Measurements from ENCODE around the gene CYP8B1.

The CYP8B1 gene

GRCh38 chr3:42867138-42867537, 8.5 kb downstream of the CYP8B1 start:
- no peak overlapping the region for H3K56ac ChIP-seq (ENCODE audit: low read length)
- no peak overlapping the region for H3K4ac ChIP-seq (ENCODE audit: low read depth, low read length)
- no peaks in the 10 kb centered on the region for H3K36me3 ChIP-seq (ENCODE audit: control insufficient read depth, insufficient read depth, low read length)
- no peak overlapping the region for H2AK5ac ChIP-seq (ENCODE audit: low read length)
- H3K4me2 ChIP-seq (ENCODE audit: low read length), result no peak overlapping the region
- no peak overlapping the region for H3K4me3 ChIP-seq (ENCODE audit: low read length)
- no peak overlapping the region for H2BK5ac ChIP-seq (ENCODE audit: low read length)
- WGBS (ENCODE audit: extremely low coverage, insufficient coverage, low lambda C conversion rate), result no CpG with 5 or more reads among the region's 7 CpGs
- no peak overlapping the region for H2BK15ac ChIP-seq (replicated peaks; ENCODE audit: low read depth)
- H3K18ac ChIP-seq (ENCODE audit: low read length), result no peak overlapping the region
- H3K27me3 ChIP-seq (ENCODE audit: insufficient read depth, low read length, poor library complexity), result no peaks in the 10 kb centered on the region
- no peak overlapping the region for H3K9ac ChIP-seq (ENCODE audit: low read length)
- H3K4me1 ChIP-seq (ENCODE audit: control insufficient read depth, low read depth, low read length), result no peaks in the 10 kb centered on the region
- H3K79me1 ChIP-seq (ENCODE audit: low read length), result no peaks in the 10 kb centered on the region
- H4K5ac ChIP-seq (ENCODE audit: low read length), result no peak overlapping the region
- no peak overlapping the region for H3K27ac ChIP-seq (ENCODE audit: low read depth, low read length)
- DNase-seq, result no peak
- no peak overlapping the region for H4K8ac ChIP-seq (ENCODE audit: low read depth, low read length)
- no peak overlapping the region for H3K23ac ChIP-seq (ENCODE audit: low read length)
- H3K79me2 ChIP-seq (ENCODE audit: control insufficient read depth, insufficient read depth, low read length), result no peaks in the 10 kb centered on the region
- H2BK120ac ChIP-seq (ENCODE audit: low read depth, low read length), result no peak overlapping the region

GRCh38 chr3:42865256-42865655, 10.4 kb downstream of the CYP8B1 start:
- H3K27ac ChIP-seq (ENCODE audit: low read depth, low read length), result no peak overlapping the region
- H3K9ac ChIP-seq (ENCODE audit: low read length), result no peak overlapping the region
- WGBS (ENCODE audit: extremely low coverage, insufficient coverage, low lambda C conversion rate), result no CpG with 5 or more reads among the region's 8 CpGs
- H3K56ac ChIP-seq (ENCODE audit: low read length), result no peak overlapping the region
- no peaks in the 10 kb centered on the region for H3K79me1 ChIP-seq (ENCODE audit: low read length)
- no peak overlapping the region for H3K4ac ChIP-seq (ENCODE audit: low read depth, low read length)
- no peaks in the 10 kb centered on the region for H3K27me3 ChIP-seq (ENCODE audit: insufficient read depth, low read length, poor library complexity)
- H3K18ac ChIP-seq (ENCODE audit: low read length), result no peak overlapping the region
- H2BK15ac ChIP-seq (replicated peaks; ENCODE audit: low read depth), result no peak overlapping the region
- no peak overlapping the region for H2BK5ac ChIP-seq (ENCODE audit: low read length)
- no peak overlapping the region for H2BK120ac ChIP-seq (ENCODE audit: low read depth, low read length)
- no peak overlapping the region for H3K23ac ChIP-seq (ENCODE audit: low read length)
- H3K4me1 ChIP-seq (ENCODE audit: control insufficient read depth, low read depth, low read length), result no peaks in the 10 kb centered on the region
- H2AK5ac ChIP-seq (ENCODE audit: low read length), result no peak overlapping the region
- H3K4me3 ChIP-seq (ENCODE audit: low read length), result no peak overlapping the region
- no peak overlapping the region for H4K8ac ChIP-seq (ENCODE audit: low read depth, low read length)
- H4K5ac ChIP-seq (ENCODE audit: low read length), result no peak overlapping the region
- H3K4me2 ChIP-seq (ENCODE audit: low read length), result no peak overlapping the region
- DNase-seq, result no peak
- H3K36me3 ChIP-seq (ENCODE audit: control insufficient read depth, insufficient read depth, low read length), result no peaks in the 10 kb centered on the region
- no peaks in the 10 kb centered on the region for H3K79me2 ChIP-seq (ENCODE audit: control insufficient read depth, insufficient read depth, low read length)

- H3K4me2 ChIP-seq (ENCODE audit: low read length), result no peak overlapping the region
Measured at GRCh38 chr3:42864321-42864950, 11.2 kb downstream of the CYP8B1 start.

GRCh38 chr3:42856544-42856943, 19.1 kb downstream of the CYP8B1 start:
- Histone ChIP-seq H3K4me3 (ENCODE audit: low read length) (no peak overlapping the region), H4K8ac (ENCODE audit: low read depth, low read length) (no peak overlapping the region), H3K79me2 (ENCODE audit: control insufficient read depth, insufficient read depth, low read length) (no peaks in the 10 kb centered on the region), H3K4me1 (ENCODE audit: control insufficient read depth, low read depth, low read length) (no peaks in the 10 kb centered on the region), H3K18ac (ENCODE audit: low read length) (no peak overlapping the region), H3K4me2 (ENCODE audit: low read length) (no peak overlapping the region), H2BK15ac (replicated peaks; ENCODE audit: low read depth) (no peak overlapping the region), H3K4ac (ENCODE audit: low read depth, low read length) (no peak overlapping the region), H3K36me3 (ENCODE audit: control insufficient read depth, insufficient read depth, low read length) (no peaks in the 10 kb centered on the region), H3K79me1 (ENCODE audit: low read length) (no peaks in the 10 kb centered on the region), H3K23ac (ENCODE audit: low read length) (no peak overlapping the region), H3K27ac (ENCODE audit: low read depth, low read length) (no peak overlapping the region), H2AK5ac (ENCODE audit: low read length) (no peak overlapping the region), H3K56ac (ENCODE audit: low read length) (no peak overlapping the region), H2BK120ac (ENCODE audit: low read depth, low read length) (no peak overlapping the region), H3K9ac (ENCODE audit: low read length) (no peak overlapping the region), H3K27me3 (ENCODE audit: insufficient read depth, low read length, poor library complexity) (no peaks in the 10 kb centered on the region), H4K5ac (ENCODE audit: low read length) (no peak overlapping the region), H2BK5ac (ENCODE audit: low read length) (no peak overlapping the region)
- no CpG with 5 or more reads among the region's 3 CpGs for WGBS (ENCODE audit: extremely low coverage, insufficient coverage, low lambda C conversion rate)
- DNase-seq, result no peak

More at GRCh38 chr3:42864321-42864950, 11.2 kb downstream of the CYP8B1 start:
- Histone ChIP-seq H3K56ac (ENCODE audit: low read length) (no peak overlapping the region), H3K9ac (ENCODE audit: low read length) (no peak overlapping the region), H3K18ac (ENCODE audit: low read length) (no peak overlapping the region), H4K5ac (ENCODE audit: low read length) (no peak overlapping the region), H3K27me3 (ENCODE audit: insufficient read depth, low read length, poor library complexity) (no peaks in the 10 kb centered on the region), H2BK15ac (replicated peaks; ENCODE audit: low read depth) (no peak overlapping the region), H3K27ac (ENCODE audit: low read depth, low read length) (no peak overlapping the region), H3K4ac (ENCODE audit: low read depth, low read length) (no peak overlapping the region), H3K79me2 (ENCODE audit: control insufficient read depth, insufficient read depth, low read length) (no peaks in the 10 kb centered on the region), H3K79me1 (ENCODE audit: low read length) (no peaks in the 10 kb centered on the region), H2AK5ac (ENCODE audit: low read length) (no peak overlapping the region), H4K8ac (ENCODE audit: low read depth, low read length) (no peak overlapping the region), H2BK120ac (ENCODE audit: low read depth, low read length) (no peak overlapping the region), H2BK5ac (ENCODE audit: low read length) (no peak overlapping the region), H3K23ac (ENCODE audit: low read length) (no peak overlapping the region), H3K36me3 (ENCODE audit: control insufficient read depth, insufficient read depth, low read length) (no peaks in the 10 kb centered on the region), H3K4me1 (ENCODE audit: control insufficient read depth, low read depth, low read length) (no peaks in the 10 kb centered on the region), H3K4me3 (ENCODE audit: low read length) (no peak overlapping the region)
- no CpG with 5 or more reads among the region's 15 CpGs for WGBS (ENCODE audit: extremely low coverage, insufficient coverage, low lambda C conversion rate)
- DNase-seq, result no peak

- Histone ChIP-seq H3K9ac (ENCODE audit: low read length) (no peak overlapping the region), H3K56ac (ENCODE audit: low read length) (no peak overlapping the region), H4K5ac (ENCODE audit: low read length) (no peak overlapping the region), H3K4me1 (ENCODE audit: control insufficient read depth, low read depth, low read length) (no peaks in the 10 kb centered on the region), H2BK120ac (ENCODE audit: low read depth, low read length) (no peak overlapping the region), H3K36me3 (ENCODE audit: control insufficient read depth, insufficient read depth, low read length) (no peaks in the 10 kb centered on the region), H3K4me3 (ENCODE audit: low read length) (no peak overlapping the region), H3K27ac (ENCODE audit: low read depth, low read length) (no peak overlapping the region), H2AK5ac (ENCODE audit: low read length) (no peak overlapping the region), H3K4me2 (ENCODE audit: low read length) (no peak overlapping the region), H4K8ac (ENCODE audit: low read depth, low read length) (no peak overlapping the region), H3K23ac (ENCODE audit: low read length) (no peak overlapping the region), H2BK15ac (replicated peaks; ENCODE audit: low read depth) (no peak overlapping the region), H3K4ac (ENCODE audit: low read depth, low read length) (no peak overlapping the region), H2BK5ac (ENCODE audit: low read length) (no peak overlapping the region), H3K18ac (ENCODE audit: low read length) (no peak overlapping the region), H3K27me3 (ENCODE audit: insufficient read depth, low read length, poor library complexity) (no peaks in the 10 kb centered on the region), H3K79me1 (ENCODE audit: low read length) (no peaks in the 10 kb centered on the region), H3K79me2 (ENCODE audit: control insufficient read depth, insufficient read depth, low read length) (no peaks in the 10 kb centered on the region)
- no peak for DNase-seq
- WGBS (ENCODE audit: extremely low coverage, insufficient coverage, low lambda C conversion rate), result no CpG with 5 or more reads among the region's 4 CpGs
Measured at GRCh38 chr3:42855547-42856380, 19.9 kb downstream of the CYP8B1 start.

- DNase-seq, result no peak
- no peaks in the 10 kb centered on the region for H3K36me3 ChIP-seq (ENCODE audit: control insufficient read depth, insufficient read depth, low read length)
- no peak overlapping the region for H3K9ac ChIP-seq (ENCODE audit: low read length)
- no peak overlapping the region for H4K5ac ChIP-seq (ENCODE audit: low read length)
- H2BK120ac ChIP-seq (ENCODE audit: low read depth, low read length), result no peak overlapping the region
- H3K4me2 ChIP-seq (ENCODE audit: low read length), result no peak overlapping the region
- no peak overlapping the region for H3K23ac ChIP-seq (ENCODE audit: low read length)
- no peak overlapping the region for H3K18ac ChIP-seq (ENCODE audit: low read length)
- H3K4me3 ChIP-seq (ENCODE audit: low read length), result no peak overlapping the region
- no peaks in the 10 kb centered on the region for H3K4me1 ChIP-seq (ENCODE audit: control insufficient read depth, low read depth, low read length)
- no peaks in the 10 kb centered on the region for H3K79me1 ChIP-seq (ENCODE audit: low read length)
- H2BK5ac ChIP-seq (ENCODE audit: low read length), result no peak overlapping the region
- no peak overlapping the region for H4K8ac ChIP-seq (ENCODE audit: low read depth, low read length)
- H3K79me2 ChIP-seq (ENCODE audit: control insufficient read depth, insufficient read depth, low read length), result no peaks in the 10 kb centered on the region
- H3K56ac ChIP-seq (ENCODE audit: low read length), result no peak overlapping the region
- no peak overlapping the region for H2BK15ac ChIP-seq (replicated peaks; ENCODE audit: low read depth)
- no peak overlapping the region for H2AK5ac ChIP-seq (ENCODE audit: low read length)
- H3K27me3 ChIP-seq (ENCODE audit: insufficient read depth, low read length, poor library complexity), result no peaks in the 10 kb centered on the region
- no peak overlapping the region for H3K4ac ChIP-seq (ENCODE audit: low read depth, low read length)
- no peak overlapping the region for H3K27ac ChIP-seq (ENCODE audit: low read depth, low read length)
Measured at GRCh38 chr3:42855219-42855546, 20.5 kb downstream of the CYP8B1 start.
